MG63 (cell line): Measurements from ENCODE around the gene ELMOD3. TPM values are rescaled to one million over a fixed set of nuclear protein-coding genes. Genes with fewer than 3 reads are reported as not detected.
"Not testable (repeated sequence)": the region's sequence is repeated elsewhere in the genome, so short reads cannot be mapped to it uniquely, and the experiment has no call there.

Experiments
- DNase-seq: peaks from one replicate; pipeline ENCODE4 v3.0.0-alpha.2; 2020
- H3K27me3 ChIP-seq: fragments of 250-450 bp; sonication (Bioruptor Pico); 2 replicates; pipeline ENCODE4 v1.5.1; 2020; ENCODE audit warnings: mild to moderate bottlenecking, moderate library complexity
- H3K36me3 ChIP-seq: fragments of 250-450 bp; sonication (Bioruptor Pico); 2 replicates; pipeline ENCODE4 v1.5.1; 2020; ENCODE audit warnings: mild to moderate bottlenecking, moderate library complexity
- H3K4me3 ChIP-seq: fragments of 250-450 bp; sonication (Bioruptor Pico); 2 replicates; pipeline ENCODE4 v1.5.1; 2020; ENCODE audit warnings: mild to moderate bottlenecking, moderate library complexity
- H3K9me3 ChIP-seq: fragments of 250-450 bp; sonication (Bioruptor Pico); 2 replicates; pipeline ENCODE4 v1.5.1; 2020; ENCODE audit warnings: mild to moderate bottlenecking, moderate library complexity
- total RNA-seq: library from RNA; depleted of rRNA; stranded (reverse); fragments of >200 nt; shearing (Covaris generic); gene quantifications from 2 replicates; pipeline ENCODE4 v1.2.3, GENCODE V29; 2014; ENCODE audit warnings: low replicate concordance; rRNA removed

ELMOD3 gene
- total RNA-seq, result 3.9 and 25.3 TPM in 2 replicates

DNA sequence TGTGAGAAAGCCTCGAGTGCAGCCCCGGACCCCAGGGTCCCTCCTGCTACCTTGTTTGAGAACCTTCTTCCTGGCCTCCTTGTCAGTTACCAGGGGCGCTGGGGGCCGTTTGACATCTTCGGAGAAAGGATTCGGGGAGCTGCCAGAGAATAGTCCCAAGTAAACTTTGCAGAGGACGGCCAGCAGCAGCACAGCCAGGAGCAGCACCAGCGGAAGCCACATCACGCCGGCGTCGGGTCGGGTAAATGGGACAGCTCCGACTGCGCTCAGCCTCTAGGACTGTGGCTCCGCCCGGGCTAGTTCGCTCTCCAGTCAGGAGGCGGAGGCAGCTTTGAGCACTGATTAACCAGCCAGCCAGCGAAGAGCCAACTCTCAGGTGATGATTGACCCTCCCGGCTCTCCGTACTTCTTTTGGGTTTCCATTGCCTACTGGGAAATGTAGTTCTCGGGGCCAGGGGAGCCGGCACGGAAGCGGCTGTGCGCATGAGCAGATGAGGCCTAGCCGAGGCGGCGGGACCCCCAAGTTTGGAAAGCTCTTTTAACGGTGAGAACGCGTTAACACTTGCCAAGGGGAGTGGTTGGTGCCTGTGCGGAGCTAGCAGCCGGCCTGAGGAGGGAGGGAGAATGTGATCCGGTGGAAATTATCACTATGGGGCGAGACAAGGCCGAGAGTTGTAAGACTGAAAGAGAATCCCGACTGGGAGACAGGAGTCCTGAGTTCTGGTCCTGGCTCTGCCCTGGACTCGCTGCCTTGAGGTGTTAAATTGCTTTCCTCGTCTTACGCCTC is at the start of gene ELMOD3, which contains the start of gene RETSAT:
ELMOD3 (plus strand) TSS at position 484 of the 787 bp plus-strand sequence. CDS start 2,430 bp downstream, outside the sequence.
RETSAT (minus strand) TSS at position 243 of the 787 bp plus-strand sequence; CDS start at position 222, 21 bp downstream.
- H3K27me3 ChIP-seq, result no peaks in the 10 kb centered on the region
- peaks cover 52% of the 10 kb centered on the region for H3K36me3 ChIP-seq
- DNase-seq, result peak; percentile 99
- no peaks in the 10 kb centered on the region for H3K9me3 ChIP-seq
- H3K4me3 ChIP-seq, result peak within 1 kb of the TSS; percentile 90

DNA sequence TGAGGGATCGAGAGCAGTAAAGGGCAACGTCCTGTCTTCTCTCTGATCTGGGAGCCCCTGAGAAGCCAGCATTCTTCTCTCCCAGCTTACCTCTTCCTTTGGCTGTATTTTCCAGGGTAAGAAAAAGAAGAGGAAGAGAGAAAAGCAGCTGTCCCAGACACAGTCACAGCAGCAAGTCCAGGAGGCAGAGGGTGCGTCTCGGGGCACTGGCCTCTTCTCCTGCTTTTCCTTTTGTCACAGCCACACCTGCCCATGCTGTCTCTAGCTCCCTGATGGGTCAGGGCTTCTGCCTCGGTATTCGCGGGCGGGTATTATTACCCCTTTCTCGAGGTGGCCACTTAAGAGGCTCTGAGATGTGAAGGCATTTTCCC is 47.1 kb upstream of the ELMOD3 start:
- DNase-seq, result no peak
- Histone ChIP-seq H3K4me3 (no peak overlapping the region), H3K36me3 (no peaks in the 10 kb centered on the region; the same call in 1 of the 2 replicates), H3K27me3 (no peaks in the 10 kb centered on the region), H3K9me3 (no peaks in the 10 kb centered on the region)

GRCh38 chr2:85308201-85308600 is 46.4 kb upstream of the ELMOD3 start:
- Histone ChIP-seq H3K27me3 (no peaks in the 10 kb centered on the region), H3K36me3 (no peaks in the 10 kb centered on the region; the same call in 1 of the 2 replicates), H3K4me3 (no peak overlapping the region), H3K9me3 (no peaks in the 10 kb centered on the region)
- no peak for DNase-seq

- Histone ChIP-seq H3K27me3 (no peaks in the 10 kb centered on the region), H3K36me3 (no peaks in the 10 kb centered on the region; the same call in 1 of the 2 replicates), H3K9me3 (no peaks in the 10 kb centered on the region), H3K4me3 (no peak overlapping the region)
- peak; percentile 86 for DNase-seq
Observed at GRCh38 chr2:85308896-85309555, 45.5 kb upstream of the ELMOD3 start.

DNA sequence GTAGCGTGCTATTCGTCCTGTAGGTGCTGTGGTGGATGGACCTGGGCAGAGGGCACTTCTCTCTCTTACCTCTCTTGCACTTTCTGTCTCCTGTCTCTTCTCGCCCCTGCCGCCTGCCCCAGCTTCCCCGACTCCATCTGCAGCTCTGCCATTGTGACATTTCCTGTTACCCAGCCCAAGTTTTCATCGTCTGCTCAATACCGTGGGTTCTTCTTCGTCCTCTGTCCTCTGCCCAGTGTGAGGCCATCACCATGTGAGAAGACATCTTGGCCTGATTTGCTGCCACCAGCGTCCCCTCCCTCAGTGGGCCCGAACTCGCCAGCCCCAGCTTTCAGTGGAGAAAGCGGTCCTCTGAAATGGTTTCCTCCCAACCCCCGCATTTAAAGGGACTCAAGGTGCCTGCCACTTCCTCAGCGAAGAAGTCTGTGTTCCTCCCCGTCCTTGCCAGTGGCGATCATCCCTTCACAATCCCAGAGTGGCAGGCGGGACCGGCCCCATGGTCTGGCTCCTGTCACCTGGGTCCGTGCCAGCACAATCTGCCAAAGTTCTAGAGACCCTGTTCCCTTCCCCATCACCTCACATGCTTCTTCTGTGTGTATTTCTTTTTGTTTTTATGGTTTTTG is 44.8 kb upstream of the ELMOD3 start:
- H3K36me3 ChIP-seq, result peaks cover 2% of the 10 kb centered on the region; the same call in 1 of the 2 replicates
- H3K27me3 ChIP-seq, result no peaks in the 10 kb centered on the region
- DNase-seq, result no peak
- no peaks in the 10 kb centered on the region for H3K9me3 ChIP-seq
- no peak overlapping the region for H3K4me3 ChIP-seq

DNA sequence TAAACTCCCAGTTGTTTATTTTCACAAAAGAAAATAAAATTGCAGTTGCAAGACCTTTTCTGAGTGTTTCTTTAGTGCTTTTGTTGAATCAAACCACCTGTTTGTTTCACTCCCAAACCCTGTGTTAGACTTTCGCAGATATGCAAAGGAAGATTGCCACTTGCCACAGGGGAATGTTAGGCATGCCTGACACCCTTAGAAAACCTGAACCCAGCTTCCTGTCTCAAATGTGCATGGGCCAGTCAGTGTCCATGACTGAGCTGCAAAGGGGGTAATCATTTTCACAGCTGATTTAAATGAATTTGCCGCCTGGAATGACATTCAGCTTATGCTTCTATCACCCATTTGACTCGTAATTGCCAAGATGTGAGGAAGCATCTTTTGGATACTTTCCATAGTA is 44.2 kb upstream of the ELMOD3 start:
- Histone ChIP-seq H3K9me3 (no peaks in the 10 kb centered on the region), H3K4me3 (no peak overlapping the region)
- DNase-seq, result no peak

GRCh38 chr2:85312404-85312803 is 42.2 kb upstream of the ELMOD3 start:
- Histone ChIP-seq H3K36me3 (peaks cover 11% of the 10 kb centered on the region), H3K4me3 (no peak overlapping the region), H3K27me3 (no peaks in the 10 kb centered on the region), H3K9me3 (no peaks in the 10 kb centered on the region)
- peak; percentile 85 for DNase-seq

More for the DNA sequence above, 44.2 kb upstream of the ELMOD3 start:
- Histone ChIP-seq H3K27me3 (no peaks in the 10 kb centered on the region), H3K36me3 (peaks cover 2% of the 10 kb centered on the region; the same call in 1 of the 2 replicates)

DNA sequence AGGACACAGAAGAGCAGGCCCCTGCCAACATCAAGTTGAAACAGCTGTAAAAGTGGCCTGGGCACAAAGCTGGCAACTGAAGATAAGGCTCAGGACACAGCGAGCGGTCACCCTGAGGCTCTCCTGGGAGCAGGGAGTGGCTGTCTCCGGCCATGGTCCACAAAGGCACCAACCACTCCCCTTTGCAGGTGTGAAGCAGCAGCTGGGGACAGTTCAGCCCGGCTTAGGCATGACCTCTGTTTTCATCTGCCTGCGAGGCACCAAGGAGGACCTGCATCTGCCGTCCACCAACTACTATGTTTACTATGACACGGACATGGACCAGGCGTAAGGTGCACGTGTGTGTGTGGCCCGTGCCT is 39.7 kb upstream of the ELMOD3 start:
- no peaks in the 10 kb centered on the region for H3K27me3 ChIP-seq
- no peak for DNase-seq
- H3K4me3 ChIP-seq, result no peak overlapping the region
- H3K36me3 ChIP-seq, result peaks cover 29% of the 10 kb centered on the region
- no peaks in the 10 kb centered on the region for H3K9me3 ChIP-seq

DNA sequence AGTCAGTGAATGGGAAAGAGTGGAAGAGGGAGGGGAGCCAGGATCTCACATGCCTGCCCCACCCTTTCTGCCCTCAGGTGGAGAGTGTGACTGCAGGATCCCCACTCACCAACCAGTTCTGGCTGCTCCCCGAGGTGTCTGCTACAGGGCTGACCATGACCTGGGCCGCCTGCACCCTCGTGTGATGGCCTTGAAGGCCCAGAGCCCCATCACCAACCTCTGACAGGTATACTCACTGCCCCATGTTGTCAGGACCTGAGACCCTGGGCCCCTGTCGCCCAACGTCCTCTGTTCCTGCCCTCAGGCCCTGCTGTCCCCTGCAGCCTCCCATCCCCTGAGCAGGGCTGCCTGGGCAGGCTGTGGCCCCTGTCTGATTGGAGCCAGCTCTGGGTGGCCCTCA is 38.6 kb upstream of the ELMOD3 start:
- H3K36me3 ChIP-seq, result peaks cover 40% of the 10 kb centered on the region
- not testable (repeated sequence) for H3K4me3 ChIP-seq, H3K9me3 ChIP-seq, DNase-seq, H3K27me3 ChIP-seq

GRCh38 chr2:85318222-85319074 is 36.1 kb upstream of the ELMOD3 start:
- Histone ChIP-seq H3K36me3 (peaks cover 64% of the 10 kb centered on the region), H3K27me3 (no peaks in the 10 kb centered on the region), H3K9me3 (no peaks in the 10 kb centered on the region), H3K4me3 (no peak overlapping the region)
- DNase-seq, result no peak

DNA sequence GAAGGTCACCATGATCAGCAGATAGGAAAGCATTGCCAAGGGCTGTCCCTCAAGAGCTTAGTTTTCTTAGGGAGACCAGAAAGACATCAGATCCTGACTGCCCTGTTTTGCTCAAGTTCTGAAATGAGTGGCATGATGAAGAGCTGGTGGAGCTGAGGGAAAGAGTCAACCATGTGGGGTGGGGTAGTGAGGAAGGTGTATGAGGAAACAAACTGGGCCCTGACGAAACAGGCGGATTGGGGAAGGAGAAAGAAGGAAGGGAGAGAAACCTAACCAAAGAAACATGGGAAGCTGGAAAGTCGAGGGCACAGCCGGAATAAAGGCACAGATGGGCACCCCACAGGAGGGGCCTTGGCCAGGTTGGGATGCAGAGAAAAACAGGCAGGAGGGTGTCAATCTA is 34.8 kb upstream of the ELMOD3 start:
- Histone ChIP-seq H3K27me3 (no peaks in the 10 kb centered on the region), H3K36me3 (peaks cover 75% of the 10 kb centered on the region)

DNA sequence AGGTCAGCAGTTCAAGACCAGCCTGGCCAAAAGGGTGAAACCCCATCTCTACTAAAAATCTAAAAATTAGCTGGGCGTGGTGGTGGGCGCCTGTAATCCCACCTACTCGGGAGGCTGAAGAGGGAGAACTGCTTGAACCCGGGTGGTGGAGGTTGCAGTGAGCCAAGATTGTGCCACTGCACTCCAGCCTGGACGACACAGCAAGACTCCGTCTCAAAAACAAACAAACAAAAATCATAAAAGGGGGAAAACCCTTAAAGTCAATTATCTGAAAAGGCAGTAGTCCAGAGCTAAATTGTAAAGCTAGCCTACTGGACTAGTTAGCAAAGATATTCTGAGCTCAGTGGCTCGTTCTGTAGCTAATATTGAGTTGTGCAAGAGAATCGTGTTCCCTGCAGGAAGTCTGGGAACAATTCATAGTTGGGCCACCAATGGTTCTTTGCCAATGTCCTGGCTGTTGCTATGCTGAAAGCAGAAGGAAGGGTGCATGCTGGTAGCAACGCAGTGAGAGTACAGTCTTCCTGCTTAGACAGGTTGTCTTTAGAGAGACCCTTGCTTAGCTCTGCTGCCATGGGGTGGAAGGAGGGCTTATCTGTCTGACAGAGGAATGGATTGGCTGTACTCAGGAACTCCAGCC is 31.1 kb upstream of the ELMOD3 start:
- DNase-seq, result no peak
- Histone ChIP-seq H3K27me3 (no peaks in the 10 kb centered on the region), H3K36me3 (peaks cover 82% of the 10 kb centered on the region), H3K4me3 (no peak overlapping the region), H3K9me3 (no peaks in the 10 kb centered on the region)

More for the DNA sequence above, 34.8 kb upstream of the ELMOD3 start:
- DNase-seq, result no peak
- no peak overlapping the region for H3K4me3 ChIP-seq
- no peaks in the 10 kb centered on the region for H3K9me3 ChIP-seq

DNA sequence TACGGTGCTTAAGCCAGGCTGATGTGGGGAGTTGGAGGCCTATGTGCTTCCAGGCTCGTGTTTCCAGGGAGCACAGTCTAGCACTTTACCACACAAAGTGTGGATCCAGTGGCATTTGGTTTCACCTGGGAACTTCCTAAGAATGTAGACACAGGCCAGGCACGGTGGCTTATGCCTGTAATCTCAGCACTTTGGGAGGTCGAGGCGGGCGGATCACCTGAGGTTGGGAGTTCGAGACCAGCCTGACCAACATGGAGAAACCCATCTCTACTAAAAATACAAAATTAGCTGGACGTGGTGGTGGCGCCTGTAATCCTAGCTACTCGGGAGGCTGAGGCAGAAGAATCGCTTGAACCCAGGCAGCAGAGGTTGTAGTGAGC is 30.6 kb upstream of the ELMOD3 start:
- H3K9me3 ChIP-seq, H3K27me3 ChIP-seq, DNase-seq, H3K4me3 ChIP-seq: not testable (repeated sequence)
- peaks cover 79% of the 10 kb centered on the region for H3K36me3 ChIP-seq

- H3K4me3 ChIP-seq, result peak overlapping the region; percentile 64
- no peak for DNase-seq
- H3K27me3 ChIP-seq, result no peaks in the 10 kb centered on the region
- no peaks in the 10 kb centered on the region for H3K9me3 ChIP-seq
- H3K36me3 ChIP-seq, result peaks cover 72% of the 10 kb centered on the region
Observed at GRCh38 chr2:85324639-85325465, 29.7 kb upstream of the ELMOD3 start.

DNA sequence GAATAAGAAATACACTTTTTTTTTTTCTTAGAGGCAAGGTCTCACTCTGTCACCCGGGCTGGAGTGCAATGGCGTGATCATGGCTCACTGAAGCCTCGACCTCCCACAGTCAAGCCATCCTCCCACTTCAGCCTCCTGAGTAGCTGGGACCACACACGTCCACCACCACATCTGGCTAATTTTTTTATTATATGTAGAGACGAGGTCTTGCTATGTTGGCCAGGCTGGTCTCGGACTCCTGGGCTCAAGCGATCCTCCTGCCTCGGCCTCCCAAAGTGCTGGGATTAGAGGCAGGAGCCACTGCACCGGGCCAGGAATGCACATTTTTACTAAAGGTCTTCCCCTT is 29.1 kb upstream of the ELMOD3 start:
- Histone ChIP-seq H3K9me3 (no peaks in the 10 kb centered on the region), H3K4me3 (peak overlapping the region; percentile 64), H3K27me3 (no peaks in the 10 kb centered on the region), H3K36me3 (peaks cover 67% of the 10 kb centered on the region)
- DNase-seq, result no peak
